Sigmoid colon (tissue), 7 donors: ENCODE measurements around the gene MSX2. TPM values are rescaled to one million over a fixed set of nuclear protein-coding genes. Genes with fewer than 3 reads are reported as not detected.

Source experiments
- DNase-seq: peaks from one replicate; pipeline ENCODE4 v3.0.0-alpha.2; 2019
- H3K27ac ChIP-seq, 4 donors: fragments of 200-600 bp; sonication (generic); one replicate each; pipeline ENCODE4 v1.5.1; 2016 to 2019; ENCODE audit warnings: mild to moderate bottlenecking in 1 of 4
- H3K27me3 ChIP-seq, 3 donors: fragments of 200-600 bp; sonication (generic); one replicate each; pipeline ENCODE4 v1.5.1; 2019; ENCODE audit warnings: mild to moderate bottlenecking in 1 of 3
- H3K36me3 ChIP-seq, 4 donors: fragments of 200-600 bp; sonication (generic); one replicate each; pipeline ENCODE4 v1.5.1; 2016 to 2019
- H3K4me1 ChIP-seq, 4 donors: fragments of 200-600 bp; sonication (generic); one replicate each; pipeline ENCODE4 v1.5.1; 2017 to 2019
- H3K4me3 ChIP-seq, 4 donors: fragments of 200-600 bp; sonication (generic); one replicate each; pipeline ENCODE4 v1.5.1; 2017 to 2019; ENCODE audit warnings: mild to moderate bottlenecking in 2 of 4, moderate library complexity in 1 of 4
- H3K9me3 ChIP-seq, 4 donors: fragments of 200-600 bp in 3 of 4; sonication (generic) in 3 of 4; one replicate each; pipeline versions ENCODE4 v1.5.1 to v1.6.1; 2013 to 2019
- EP300 ChIP-seq, 4 donors: sonication (generic); formaldehyde crosslinking; IDR thresholded peaks; one replicate each; pipeline ENCODE4 v1.6.1; 2017; ENCODE audit warnings: antibody characterized with exemption in 4 of 4
- POLR2A ChIP-seq, 2 donors: fragments of 450-650 bp; IDR thresholded peaks; one replicate each; pipeline ENCODE4 v1.6.1; 2016; ENCODE audit warnings: antibody characterized with exemption in 2 of 2, mild to moderate bottlenecking in 2 of 2, moderate library complexity in 2 of 2
- POLR2AphosphoS5 ChIP-seq, 4 donors: sonication (generic); formaldehyde crosslinking; IDR thresholded peaks; one replicate each; pipeline ENCODE4 v1.6.1; 2017; ENCODE audit warnings: antibody characterized with exemption in 4 of 4
- WGBS, 2 donors: extraction: QIAGEN DNeasy Blood & Tissue Kit; methylation state at CpG; one replicate each; pipeline ENCODE4 v1.1.7; 2013; 5-methylcytosine and 5-hydroxymethylcytosine counted together
- intact Hi-C: fragments of 100-400 bp; cut with DNase I; formaldehyde crosslinking; loops from one replicate; pipeline ENCODE4 v1.15.1; 2023
- polyA plus RNA-seq, 3 donors: library from polyadenylated mRNA; stranded (reverse); fragments of 200-250 nt; gene quantifications; one replicate each; pipeline ENCODE4 v1.2.3, GENCODE V29; 2013
- total RNA-seq, 4 donors: library from RNA; depleted of rRNA; stranded (reverse); fragments of >200 nt; gene quantifications; one replicate each; pipeline ENCODE4 v1.1.0, GENCODE V29; 2016
- TF ChIP-seq, protein P1 (sequence below), 4 experiments: fragments of 450-650 bp in 3 of 4; fragments of 200-600 bp in 1 of 4; IDR thresholded peaks; one replicate each; pipeline ENCODE4 v1.5.1; 2016 to 2019; ENCODE audit warnings: antibody characterized with exemption in 4 of 4, mild to moderate bottlenecking in 3 of 4, moderate library complexity in 2 of 4
- donor health status: healthy with polysubstance abuse.
- donor health status: Bipolar disorder and iron deficiency.
- donor health status: healthy.

MSX2 gene
- total and polyA plus RNA-seq, 7 donors, result 0.16 to 1.8 (median 1.1) TPM; not detected in 2

DNA sequence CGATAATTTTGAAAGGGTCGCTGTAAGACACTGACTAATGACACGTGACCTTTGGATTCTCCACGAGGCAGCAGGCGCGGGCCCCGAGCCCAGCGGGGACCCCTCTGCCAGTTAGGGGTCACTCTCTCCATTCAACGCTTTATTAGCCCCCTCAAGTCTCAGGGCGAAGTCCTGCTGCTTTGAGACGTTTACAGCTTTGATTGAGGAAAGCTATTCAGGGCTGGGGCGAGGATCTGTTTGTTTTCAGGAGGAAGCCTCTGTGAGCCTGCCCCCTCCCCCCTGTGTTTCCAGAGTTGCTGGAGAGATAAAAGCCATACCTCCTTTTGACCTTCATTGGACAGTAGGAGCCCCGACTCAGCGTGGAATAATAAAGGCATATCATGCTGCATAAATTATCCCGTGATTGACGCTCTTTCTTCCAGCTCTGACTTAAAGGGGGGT, 31.4 kb upstream of the MSX2 start:
- H3K36me3 ChIP-seq, result no peaks in the 10 kb centered on the region
- H3K4me3 ChIP-seq, result no peak overlapping the region
- H3K27ac ChIP-seq, result no peak overlapping the region
- H3K4me1 ChIP-seq, result peaks cover 0 to 9% (median 4%) of the 10 kb centered on the region in 4 donors
- H3K9me3 ChIP-seq, result no peaks in the 10 kb centered on the region
- no peak for DNase-seq
- intact Hi-C loops, result no loop called here
- 1 to 2% methylated on average over 16 of the region's 16 CpGs for WGBS, 2 donors
- peaks cover 11 to 79% (median 51%) of the 10 kb centered on the region in 3 donors for H3K27me3 ChIP-seq
- TF ChIP-seq POLR2AphosphoS5 (IDR thresholded peaks at IDR 0.05), result no peak
- no peak for TF ChIP-seq POLR2A (IDR thresholded peaks at IDR 0.05)
- TF ChIP-seq, protein P1, sequence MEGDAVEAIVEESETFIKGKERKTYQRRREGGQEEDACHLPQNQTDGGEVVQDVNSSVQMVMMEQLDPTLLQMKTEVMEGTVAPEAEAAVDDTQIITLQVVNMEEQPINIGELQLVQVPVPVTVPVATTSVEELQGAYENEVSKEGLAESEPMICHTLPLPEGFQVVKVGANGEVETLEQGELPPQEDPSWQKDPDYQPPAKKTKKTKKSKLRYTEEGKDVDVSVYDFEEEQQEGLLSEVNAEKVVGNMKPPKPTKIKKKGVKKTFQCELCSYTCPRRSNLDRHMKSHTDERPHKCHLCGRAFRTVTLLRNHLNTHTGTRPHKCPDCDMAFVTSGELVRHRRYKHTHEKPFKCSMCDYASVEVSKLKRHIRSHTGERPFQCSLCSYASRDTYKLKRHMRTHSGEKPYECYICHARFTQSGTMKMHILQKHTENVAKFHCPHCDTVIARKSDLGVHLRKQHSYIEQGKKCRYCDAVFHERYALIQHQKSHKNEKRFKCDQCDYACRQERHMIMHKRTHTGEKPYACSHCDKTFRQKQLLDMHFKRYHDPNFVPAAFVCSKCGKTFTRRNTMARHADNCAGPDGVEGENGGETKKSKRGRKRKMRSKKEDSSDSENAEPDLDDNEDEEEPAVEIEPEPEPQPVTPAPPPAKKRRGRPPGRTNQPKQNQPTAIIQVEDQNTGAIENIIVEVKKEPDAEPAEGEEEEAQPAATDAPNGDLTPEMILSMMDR (IDR thresholded peaks at IDR 0.05), result no peak
- TF ChIP-seq EP300 (IDR thresholded peaks at IDR 0.05), result no peak

DNA sequence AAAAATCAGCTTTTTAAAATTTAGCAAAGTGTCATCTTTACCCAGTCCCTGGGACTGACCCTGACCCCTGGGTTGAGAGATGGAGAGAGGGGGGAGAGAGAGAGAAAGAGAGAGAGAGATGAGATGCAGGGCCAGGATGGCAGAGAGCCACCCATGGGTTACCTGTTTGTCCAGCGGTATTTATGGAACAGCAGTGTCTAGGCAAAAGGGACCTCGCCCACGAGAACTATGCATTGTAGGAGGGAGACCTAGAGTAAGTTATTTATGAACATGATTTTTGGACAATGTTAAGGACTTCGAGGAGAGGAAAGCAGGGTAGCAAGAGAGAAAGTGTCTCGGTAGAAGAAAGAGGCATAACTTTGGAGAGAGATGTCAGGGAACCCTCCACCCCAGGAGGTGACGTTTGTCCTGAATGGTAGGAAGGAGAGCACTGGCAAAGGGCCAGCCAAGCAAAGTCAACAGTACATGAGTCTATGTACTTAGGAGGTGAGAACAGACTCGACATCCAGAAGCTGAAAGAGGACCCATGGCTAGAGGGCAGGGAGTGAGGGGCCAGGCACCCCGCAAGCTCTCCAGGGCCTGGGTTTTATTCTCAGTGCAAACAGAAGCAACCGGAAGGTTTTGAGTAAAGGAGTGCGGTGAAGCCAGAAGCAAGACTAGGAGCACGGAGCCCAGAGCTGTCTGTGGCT, 30.5 kb upstream of the MSX2 start:
- Histone ChIP-seq H3K36me3 (no peaks in the 10 kb centered on the region), H3K9me3 (no peaks in the 10 kb centered on the region), H3K4me3 (no peak overlapping the region), H3K4me1 (peaks cover 0 to 9% (median under 1%) of the 10 kb centered on the region in 4 donors), H3K27ac (no peak overlapping the region), H3K27me3 (peaks cover 2 to 76% (median 43%) of the 10 kb centered on the region in 3 donors)
- 20 to 22% methylated on average over 11 of the region's 11 CpGs for WGBS, 2 donors
- DNase-seq, result peak; percentile 54
- intact Hi-C loops, result no loop called here
- TF ChIP-seq POLR2A (IDR thresholded peaks at IDR 0.05), result no peak
- no peak for TF ChIP-seq EP300 (IDR thresholded peaks at IDR 0.05)
- no peak for TF ChIP-seq POLR2AphosphoS5 (IDR thresholded peaks at IDR 0.05)
- TF ChIP-seq, protein P1 (IDR thresholded peaks at IDR 0.05), result no peak

DNA sequence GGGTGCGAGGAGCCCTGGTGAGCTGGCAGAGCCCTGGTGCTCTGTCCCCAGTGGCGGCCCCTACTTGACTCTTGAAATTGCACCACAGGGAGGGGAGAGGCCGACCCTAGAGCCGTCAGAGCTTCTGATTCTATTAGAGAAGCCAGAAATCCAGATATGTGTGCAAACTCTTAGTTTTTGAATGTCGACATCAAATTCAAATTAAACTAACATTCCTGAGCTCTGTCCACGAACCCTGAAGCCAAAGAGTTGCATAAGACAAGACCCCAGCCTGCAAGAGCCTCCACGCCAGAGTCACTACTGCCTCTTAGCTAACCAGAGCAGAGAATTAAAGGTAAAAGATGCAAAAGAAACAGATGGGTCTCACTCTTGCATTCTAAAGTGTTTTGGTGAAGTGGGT, 29.8 kb upstream of the MSX2 start:
- Histone ChIP-seq H3K27ac (no peak overlapping the region), H3K27me3 (peaks cover 0 to 69% (median 35%) of the 10 kb centered on the region in 3 donors), H3K4me1 (peaks cover 0 to 9% (median 0%) of the 10 kb centered on the region in 4 donors), H3K4me3 (no peak overlapping the region), H3K36me3 (no peaks in the 10 kb centered on the region), H3K9me3 (no peaks in the 10 kb centered on the region)
- WGBS, 2 donors, result 34 to 53% methylated on average over 7 of the region's 7 CpGs
- no peak for TF ChIP-seq POLR2AphosphoS5 (IDR thresholded peaks at IDR 0.05)
- no peak for TF ChIP-seq EP300 (IDR thresholded peaks at IDR 0.05)
- TF ChIP-seq, protein P1 (IDR thresholded peaks at IDR 0.05), result no peak
- TF ChIP-seq POLR2A (IDR thresholded peaks at IDR 0.05), result no peak
- DNase-seq, result peak; percentile 26
- intact Hi-C loops, result no loop called here

DNA sequence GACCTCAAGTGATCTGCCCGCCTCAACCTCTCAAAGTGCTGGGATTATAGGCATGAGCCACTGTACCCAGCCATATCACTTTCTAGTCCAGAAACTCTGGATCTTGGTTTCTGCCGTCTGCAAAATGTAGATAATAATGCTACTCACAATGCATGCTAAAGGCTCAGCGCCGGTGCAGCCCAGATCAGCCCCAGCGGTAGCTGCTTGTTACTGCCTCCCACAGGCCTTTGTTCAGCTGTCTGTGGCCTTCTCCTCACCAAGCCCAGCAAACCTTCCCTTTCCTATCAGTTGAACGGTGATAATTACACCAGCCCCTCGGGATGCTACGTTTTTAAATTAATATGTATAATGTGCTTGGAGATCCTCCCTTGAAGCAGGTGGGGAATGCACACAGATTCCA, 26.2 kb upstream of the MSX2 start:
- WGBS, 2 donors, result 72 to 82% methylated on average over 8 of the region's 8 CpGs
- no peaks in the 10 kb centered on the region for H3K36me3 ChIP-seq
- no peak for DNase-seq
- TF ChIP-seq POLR2A (IDR thresholded peaks at IDR 0.05), result no peak
- TF ChIP-seq EP300 (IDR thresholded peaks at IDR 0.05), result no peak
- TF ChIP-seq, protein P1 (IDR thresholded peaks at IDR 0.05), result no peak
- TF ChIP-seq POLR2AphosphoS5 (IDR thresholded peaks at IDR 0.05), result no peak
- H3K27ac ChIP-seq, result no peak overlapping the region
- no peaks in the 10 kb centered on the region for H3K9me3 ChIP-seq
- peaks cover 0 to 36% (median 8%) of the 10 kb centered on the region in 3 donors for H3K27me3 ChIP-seq
- no peak overlapping the region for H3K4me3 ChIP-seq
- no peaks in the 10 kb centered on the region for H3K4me1 ChIP-seq
- intact Hi-C loops, result no loop called here
